GM20431 (cell line): Measurements from ENCODE around the gene EGLN1.
"Not testable (repeated sequence)": the region's sequence is repeated elsewhere in the genome, so short reads cannot be mapped to it uniquely, and the experiment has no call there.

ENCODE experiments used
- in situ Hi-C: fragments of 300-500 bp; cut with MseI, MboI; formaldehyde crosslinking; loops from one replicate; pipeline ENCODE4 v1.15.0; 2020; ENCODE audit warnings: low sequenced_read_pairs; ENCODE audit not compliant: unreplicated experiment

Gene EGLN1

DNA sequence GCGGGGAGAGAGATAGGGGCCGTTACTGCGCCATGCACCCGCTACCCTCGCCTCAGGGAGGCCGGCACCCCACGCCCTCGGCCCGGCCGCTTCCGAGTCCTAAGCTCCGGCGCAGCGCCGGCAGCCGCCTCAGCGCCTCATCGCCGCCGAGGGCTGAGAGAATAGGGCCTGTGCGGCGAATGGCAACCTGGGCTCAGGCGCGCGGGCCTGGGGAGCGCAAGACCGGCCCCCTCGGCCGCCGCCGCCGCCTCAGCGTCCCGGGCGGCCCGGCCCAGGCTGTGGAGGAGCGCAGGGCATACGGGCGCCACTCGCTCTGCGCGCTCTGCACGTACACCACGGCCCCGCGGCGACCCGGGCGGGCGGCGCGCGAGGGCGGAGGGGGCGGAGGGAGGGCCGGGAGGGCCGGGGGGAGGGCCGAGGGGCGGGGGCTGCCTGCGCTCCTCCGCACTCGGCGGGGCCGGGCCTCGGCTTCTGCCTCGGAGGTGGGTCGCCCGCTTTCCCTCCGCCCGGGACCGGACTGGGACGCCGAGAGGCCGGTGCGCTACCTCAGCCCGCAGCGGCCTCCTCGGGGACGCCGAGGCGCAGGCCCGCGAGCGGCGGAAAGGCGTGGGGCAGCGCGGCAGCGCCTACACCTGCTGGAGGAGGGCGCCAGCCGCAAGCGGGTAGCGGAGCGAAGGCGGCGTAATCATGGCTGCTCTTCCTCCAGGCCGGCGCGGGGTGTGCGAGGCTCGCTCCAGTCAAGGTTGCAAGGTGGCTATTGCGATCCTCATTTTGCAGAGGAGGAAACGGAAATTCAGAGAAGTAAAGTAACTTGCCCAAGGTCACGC is at the start of gene EGLN1:
EGLN1 (minus strand) TSS at position 317 of the 827 bp plus-strand sequence. CDS start 399 bp downstream, outside the sequence.
- in situ Hi-C loops = no loop called here

DNA sequence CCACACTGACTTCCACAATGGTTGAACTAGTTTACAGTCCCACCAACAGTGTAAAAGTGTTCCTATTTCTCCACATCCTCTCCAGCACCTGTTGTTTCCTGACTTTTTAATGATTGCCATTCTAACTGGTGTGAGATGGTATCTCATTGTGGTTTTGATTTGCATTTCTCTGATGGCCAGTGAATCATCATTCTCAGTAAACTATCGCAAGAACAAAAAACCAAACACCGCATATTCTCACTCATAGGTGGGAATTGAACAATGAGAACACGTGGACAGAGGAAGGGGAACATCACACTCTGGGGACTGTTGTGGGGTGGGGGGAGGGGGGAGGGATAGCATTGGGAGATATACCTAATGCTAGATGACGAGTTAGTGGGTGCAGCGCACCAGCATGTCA is 49.4 kb upstream of the EGLN1 start:
- in situ Hi-C loops = not testable (repeated sequence)

DNA sequence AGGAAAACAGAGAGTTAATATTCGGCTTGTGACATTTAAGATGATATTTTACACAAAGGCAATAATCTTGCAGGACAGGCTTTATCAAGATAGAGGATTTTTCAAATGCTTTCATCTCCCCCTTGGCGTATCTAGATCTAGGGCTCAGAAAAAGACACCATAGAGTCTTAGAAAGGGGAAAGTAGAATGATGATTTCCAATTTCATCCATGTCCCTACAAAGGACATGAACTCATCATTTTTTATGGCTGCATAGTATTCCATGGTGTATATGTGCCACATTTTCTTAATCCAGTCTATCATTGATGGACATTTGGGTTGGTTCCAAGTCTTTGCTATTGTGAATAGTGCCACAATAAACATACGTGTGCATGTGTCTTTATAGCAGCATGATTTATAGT is 48.9 kb upstream of the EGLN1 start:
- in situ Hi-C loops = not testable (repeated sequence)

DNA sequence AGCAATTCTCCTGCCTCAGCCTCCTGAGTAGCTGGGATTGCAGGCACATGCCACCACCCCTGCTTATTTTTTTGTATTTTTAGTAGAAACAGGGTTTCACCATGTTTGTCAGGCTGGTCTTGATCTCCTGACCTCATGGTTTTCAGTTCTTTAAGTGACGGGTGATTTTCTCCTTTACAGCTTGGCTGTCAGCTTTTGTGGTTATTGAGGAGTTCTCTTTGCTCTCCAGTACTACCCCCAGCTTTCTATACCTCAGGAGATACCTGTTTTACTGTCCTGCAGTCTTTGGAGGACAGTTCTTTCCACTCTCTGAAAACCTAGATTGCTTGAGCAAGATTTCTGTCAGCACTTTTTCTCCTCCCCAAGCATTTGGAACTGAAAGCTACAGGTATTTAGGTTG is 45.9 kb upstream of the EGLN1 start:
- in situ Hi-C loops = no loop called here

DNA sequence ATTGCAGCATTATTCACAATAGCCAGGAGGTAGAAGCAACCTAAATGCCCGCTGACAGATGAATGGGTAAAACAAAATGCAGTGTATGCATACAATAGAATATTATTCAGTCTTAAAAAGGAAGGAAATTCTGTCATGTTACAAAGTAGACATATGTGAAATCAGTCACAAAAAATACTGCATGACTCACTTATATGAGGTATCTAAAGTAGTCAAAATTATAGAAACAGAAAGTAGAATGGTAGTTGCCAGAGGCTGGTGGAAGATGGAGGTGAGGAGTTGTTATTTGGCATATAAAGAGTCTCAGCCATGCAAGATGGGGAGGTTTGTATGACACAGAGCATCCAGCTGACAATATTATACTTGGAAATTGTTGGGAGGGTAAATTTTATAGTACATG is 43.0 kb upstream of the EGLN1 start:
- in situ Hi-C loops = no loop called here

DNA sequence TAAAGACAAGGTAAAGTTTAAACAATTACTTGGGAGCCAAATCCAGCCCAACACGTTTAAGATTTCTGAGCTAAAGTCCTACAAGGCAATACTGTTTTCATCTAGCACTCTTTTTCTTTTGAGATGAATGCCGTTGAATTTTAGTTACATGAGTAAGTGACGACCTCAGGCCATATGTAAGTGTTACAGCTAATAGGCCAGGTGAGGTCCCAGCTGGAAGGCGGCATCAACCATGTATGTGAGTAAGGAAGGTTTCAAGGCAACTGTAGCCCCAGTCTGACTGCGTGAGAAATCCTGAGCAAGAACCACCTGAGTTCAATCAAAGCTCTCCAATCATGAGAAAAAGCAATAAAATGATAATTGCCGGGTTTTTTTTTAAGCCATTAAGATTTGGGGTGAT is 41.5 kb upstream of the EGLN1 start:
- in situ Hi-C loops = no loop called here

DNA sequence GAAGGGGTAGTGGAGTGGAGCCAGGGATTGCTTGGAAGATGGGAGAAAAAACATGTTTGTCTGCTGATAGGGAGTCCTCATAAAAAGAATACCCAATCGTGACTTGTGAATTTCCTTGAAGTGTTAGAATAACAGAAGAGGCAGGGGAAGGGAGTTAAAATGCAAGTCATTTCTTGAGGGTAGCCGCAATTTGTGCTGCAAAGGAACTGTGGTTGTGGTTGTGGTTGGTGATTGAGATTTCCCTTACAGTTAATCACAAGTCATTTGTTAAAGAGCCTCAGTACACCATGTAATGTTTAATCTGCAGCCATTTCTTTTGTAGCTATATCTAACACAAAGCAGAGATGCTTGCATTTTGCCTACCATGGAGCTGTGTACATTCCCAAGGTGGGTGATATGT is 38.5 kb upstream of the EGLN1 start:
- in situ Hi-C loops = no loop called here

DNA sequence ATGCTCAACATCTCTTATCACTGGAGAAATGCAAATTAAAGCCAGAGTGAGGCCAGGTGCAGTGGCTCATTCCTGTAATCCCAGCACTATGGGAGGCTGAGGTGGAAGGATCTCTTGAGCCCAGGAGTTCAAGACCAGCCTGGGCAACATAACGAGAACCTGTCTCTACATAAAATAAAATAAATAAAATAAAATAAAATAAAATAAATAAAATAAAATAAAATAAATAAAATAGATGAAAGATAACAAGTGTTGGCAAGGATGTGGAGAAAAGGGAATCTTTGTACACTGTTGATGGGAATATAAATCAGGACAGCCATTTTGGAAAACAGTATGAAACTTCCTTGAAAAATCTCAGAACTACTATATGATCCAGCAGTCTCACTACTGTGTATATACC is 37.4 kb upstream of the EGLN1 start:
- in situ Hi-C loops = not testable (repeated sequence)

DNA sequence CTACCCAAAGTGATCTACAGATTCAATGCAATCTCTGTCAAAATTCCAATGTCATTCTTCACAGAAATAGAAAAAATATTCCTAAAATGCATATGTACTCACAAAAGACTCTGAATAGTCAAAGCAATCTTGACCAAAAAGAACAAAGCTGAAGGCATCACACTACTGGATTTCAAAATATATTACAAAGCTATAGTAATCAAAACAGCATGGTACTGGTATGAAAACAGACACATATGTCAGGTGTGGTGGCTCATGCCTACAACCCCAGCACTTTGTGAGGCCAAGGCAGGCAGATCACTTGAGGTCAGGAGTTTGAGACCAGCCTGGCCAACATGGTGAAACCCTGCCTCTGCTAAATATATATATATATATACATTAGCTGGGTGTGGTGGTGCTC is 35.9 kb upstream of the EGLN1 start:
- in situ Hi-C loops = not testable (repeated sequence)

DNA sequence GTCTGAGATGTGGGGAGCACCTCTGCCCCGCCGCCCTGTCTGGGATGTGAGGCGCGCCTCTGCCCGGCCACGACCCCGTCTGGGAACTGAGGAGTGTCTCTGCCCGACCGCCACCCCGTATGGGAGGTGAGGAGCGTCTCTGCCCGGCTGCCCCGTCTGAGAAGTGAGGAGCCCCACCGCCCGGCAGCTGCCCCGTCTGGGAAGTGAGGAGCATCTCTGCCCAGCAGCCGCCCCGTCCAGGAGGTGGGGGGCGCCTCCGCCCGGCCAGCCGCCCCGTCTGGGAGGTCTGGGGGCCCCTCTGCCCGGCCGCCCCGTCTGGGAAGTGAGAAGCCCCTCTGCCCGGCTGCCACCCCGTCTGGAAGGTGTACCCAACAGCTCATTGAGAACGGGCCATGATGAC is 32.0 kb upstream of the EGLN1 start:
- in situ Hi-C loops = not testable (repeated sequence)

DNA sequence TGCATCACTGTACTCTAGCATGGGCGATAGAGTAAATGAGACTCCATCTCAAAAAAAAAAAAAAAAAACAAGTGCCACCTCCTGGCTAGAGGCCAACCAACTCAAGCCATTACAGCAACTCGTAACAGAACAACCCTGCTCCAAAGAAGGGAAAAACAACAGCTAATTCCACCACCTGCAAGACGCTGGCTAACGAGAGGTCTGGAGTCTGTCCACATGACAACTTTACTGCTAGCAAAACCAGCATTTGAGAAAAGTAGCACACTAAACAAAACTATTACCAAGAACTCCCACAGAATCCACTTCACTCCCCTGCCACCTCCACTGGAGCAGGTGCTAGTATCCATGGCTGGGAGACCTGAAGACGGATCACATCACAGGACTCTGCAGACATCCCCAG is 24.1 kb upstream of the EGLN1 start:
- in situ Hi-C loops = no loop called here

DNA sequence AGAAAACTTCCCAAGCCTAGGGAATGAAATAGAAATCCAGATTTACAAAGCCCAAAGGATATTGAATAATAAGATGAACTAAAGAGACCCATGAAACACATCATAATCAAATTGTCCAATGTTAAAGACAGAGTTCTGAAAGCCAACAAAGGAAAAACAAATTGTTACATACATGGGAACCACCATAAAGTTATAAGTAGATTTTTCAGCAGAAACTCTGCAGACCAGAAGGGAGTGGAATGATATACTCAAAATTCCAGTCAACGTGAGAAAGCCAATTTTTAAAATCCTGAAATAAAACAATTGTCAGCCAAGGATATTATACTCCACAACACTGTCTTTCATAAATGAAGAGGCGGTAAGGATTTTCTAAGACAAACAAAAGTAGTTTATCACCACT is 22.0 kb upstream of the EGLN1 start:
- in situ Hi-C loops = no loop called here

DNA sequence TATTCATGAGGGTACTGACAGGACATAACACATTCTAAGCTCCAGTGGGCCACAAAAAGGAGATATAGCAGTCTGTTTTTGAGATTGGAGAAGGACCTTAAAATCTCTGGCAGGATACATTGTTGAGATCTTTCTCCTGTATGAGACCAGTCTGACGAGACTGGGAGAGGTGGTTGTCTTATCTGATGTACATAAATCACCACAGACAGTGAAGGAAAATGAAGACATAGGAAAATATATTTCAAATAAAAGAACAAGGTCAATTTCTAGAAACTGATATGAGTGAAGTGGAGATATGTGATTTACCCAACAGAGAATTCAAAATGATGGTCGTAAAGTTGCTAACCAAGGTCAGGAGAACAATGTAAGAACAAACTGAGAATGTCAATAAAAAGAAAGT is 21.3 kb upstream of the EGLN1 start:
- in situ Hi-C loops = no loop called here

DNA sequence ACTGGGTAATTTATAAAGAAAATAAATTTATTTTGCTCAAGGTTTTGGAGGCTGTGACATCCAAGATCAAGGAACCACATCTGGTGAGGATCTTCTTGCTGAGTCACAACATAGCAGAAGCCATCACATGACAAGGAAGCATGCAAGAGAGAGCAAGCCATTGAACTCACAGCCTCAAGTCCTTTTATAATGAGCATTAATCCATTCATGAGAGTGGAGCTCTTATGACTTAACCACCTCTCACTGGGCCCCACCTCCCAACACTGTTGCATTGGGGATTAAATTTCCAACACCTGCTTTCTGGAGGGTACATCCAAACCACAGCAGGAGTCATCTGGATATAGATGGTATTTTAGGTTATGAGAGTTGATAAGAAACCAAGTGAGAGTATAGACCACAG is 20.6 kb upstream of the EGLN1 start:
- in situ Hi-C loops = no loop called here

DNA sequence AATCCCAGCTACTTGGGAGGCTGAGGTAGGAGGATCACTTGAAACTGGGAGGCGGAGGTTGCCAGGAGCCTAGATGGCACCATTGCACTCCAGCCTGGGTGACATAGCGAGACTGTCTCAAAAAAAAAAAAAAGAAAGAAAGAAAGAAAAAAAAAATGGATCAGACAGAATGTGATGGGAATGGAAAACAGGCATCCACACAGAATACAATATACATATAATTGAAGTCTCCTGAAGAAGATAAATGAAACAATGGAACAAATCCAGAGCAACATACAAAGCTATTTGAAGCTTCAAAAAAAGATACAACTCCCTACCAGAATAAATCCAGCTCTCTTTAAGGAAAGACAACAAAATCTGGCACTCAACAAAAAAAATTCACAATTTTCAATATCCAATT is 10.9 kb upstream of the EGLN1 start:
- in situ Hi-C loops = no loop called here

DNA sequence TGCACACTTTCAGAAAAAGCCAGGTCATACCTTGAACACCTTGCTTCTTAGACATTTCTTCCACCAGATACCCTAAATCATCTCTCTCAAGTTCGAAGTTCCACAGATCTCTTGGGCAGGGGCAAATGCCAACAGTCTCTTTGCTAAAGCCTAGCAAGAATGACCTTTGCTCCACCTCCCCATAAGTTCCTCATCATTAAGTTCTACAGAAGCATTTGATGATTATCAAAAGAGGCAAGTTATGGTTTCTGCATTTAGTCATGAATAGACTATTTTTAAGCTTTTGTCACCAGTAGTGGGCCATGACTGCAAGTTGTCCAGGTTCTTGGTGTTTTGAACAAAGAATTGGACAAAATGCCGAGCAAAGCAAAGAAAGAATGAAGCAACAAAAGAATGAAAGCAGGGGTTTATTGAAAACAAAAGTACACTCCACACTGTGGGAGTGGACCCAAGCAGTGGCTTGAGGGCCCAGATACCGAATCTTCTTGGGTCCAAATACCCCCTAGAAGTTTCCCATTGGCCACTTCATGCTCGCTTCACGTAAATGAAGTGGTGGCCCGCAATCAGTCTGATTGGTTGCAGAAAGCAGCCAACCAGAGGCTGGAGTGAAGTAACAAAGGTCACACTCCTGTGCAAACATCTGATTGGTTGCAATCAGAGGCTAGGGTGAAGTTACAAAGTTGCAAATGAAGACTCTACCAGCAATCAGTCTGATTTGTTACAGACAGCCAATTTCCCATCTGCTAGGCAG is 9.8 kb upstream of the EGLN1 start:
- in situ Hi-C loops = no loop called here

DNA sequence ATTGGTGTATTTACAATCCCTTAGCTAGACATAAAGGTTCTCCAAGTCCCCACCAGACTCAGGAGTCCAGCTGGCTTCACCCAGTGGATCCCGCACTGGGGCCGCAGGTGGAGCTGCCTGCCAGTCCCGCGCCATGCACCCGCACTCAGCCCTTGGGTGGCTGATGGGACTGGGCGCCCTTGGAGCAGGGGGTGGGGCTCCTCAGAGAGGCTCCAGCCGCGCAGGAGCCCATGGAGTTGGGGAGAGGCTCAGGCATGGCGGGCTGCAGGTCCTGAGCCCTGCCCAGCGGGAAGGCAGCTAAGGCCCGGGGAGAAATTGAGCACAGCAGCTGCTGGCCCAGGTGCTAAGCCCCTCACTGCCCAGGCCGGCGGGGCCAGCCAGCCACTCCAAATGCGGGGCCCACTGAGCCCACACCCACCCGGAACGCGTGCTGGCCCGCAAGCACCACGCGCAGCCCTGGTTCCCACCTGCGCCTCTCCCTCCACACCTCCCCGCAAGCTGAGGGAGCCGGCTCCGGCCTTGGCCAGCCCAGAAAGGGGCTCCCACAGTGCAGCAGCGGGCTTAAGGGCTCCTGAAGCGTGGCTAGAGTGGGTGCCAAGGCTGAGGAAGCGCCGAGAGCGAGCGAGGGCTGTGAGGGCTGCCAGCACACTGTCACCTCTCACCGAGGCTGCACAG is 8.7 kb upstream of the EGLN1 start:
- in situ Hi-C loops = not testable (repeated sequence)

DNA sequence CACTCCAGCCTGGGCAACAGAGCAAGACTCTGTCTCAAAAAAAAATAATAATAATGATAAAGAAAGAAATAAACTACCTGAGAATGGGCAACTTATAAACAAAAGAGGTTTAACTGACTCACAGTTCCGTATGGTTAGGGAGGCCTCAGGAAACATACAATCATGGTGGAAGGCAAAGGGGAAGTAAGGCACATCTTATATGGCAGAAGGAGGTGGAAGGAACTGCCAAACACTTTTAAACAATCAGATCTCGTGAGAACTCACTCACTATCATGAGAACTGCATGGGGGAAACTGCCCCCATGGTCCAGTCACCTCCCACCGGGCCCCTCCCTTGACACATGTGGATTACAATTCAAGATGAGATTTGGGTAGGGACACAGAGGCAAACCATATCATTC is 6.3 kb upstream of the EGLN1 start:
- in situ Hi-C loops = no loop called here

DNA sequence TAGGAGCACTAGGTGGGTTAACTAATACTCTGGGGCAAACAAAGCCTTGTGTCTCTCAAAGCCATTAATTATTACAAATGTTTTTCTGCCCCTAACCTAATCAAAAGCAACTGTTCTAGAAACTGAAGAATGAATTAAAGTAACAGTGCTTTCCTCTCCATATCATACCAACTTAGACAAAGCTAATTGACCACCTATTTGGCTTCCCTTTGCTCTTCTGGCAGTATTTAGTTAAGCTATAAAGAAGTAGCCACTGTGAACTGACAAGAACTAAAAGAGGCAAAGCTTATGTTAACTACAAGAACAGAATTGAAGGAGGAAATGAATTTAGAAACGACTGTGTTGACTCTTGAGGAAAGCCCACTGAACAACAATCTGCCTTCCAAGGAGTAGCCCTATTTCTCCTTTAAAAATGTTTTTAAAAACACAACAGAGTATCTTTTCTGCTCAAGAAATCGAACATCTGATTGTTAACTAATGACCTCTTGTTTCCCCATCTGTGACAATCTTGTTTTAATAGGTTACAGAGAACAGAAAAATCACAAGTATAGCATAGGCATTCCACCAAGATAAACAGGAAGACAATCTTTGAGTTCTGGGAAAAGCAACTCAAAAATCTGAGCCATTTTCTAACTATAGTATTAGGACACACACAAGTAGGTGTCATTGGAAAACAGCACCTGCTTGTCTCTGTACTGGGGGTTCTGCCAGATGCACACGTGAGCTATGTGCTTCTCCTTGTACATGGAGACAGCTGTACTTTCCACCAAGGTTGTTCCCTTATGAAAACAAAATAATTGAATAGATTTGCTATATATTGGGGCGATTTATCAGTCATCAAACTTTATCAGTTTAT is 3.1 kb upstream of the EGLN1 start:
- in situ Hi-C loops = no loop called here

DNA sequence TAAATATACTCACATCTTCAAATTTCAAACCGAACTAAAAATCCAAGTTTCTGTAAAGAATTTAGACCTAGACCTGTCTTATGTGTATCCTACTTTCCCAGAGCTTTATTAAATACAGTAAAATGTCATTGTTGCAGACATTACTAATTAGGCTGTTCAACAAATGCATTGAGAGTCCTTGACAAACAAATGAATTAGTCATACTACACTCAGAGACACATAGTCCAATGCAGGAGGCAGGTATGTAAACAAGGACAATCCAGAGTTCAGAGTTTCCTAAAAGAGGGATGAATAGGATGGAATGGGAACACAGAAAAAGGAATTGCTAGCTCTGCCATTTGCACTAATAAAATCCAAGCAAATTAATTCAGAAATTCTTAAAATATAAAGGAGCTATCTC is 1.6 kb upstream of the EGLN1 start:
- in situ Hi-C loops = no loop called here
